Neural progenitor cell (in vitro differentiated cells): ENCODE data around the gene HMCN1.

ENCODE experiments used
- EZH2 ChIP-seq: fragments of 200-600 bp; sonication (generic); IDR thresholded peaks from 2 replicates; pipeline ENCODE4 v1.6.1; 2017; ENCODE audit warnings: antibody characterized with exemption, mild to moderate bottlenecking, moderate library complexity
- TF ChIP-seq, protein P1 (sequence below): fragments of 200-600 bp; sonication (generic); IDR thresholded peaks from 2 replicates; pipeline ENCODE4 v1.5.1; 2017; ENCODE audit warnings: antibody characterized with exemption, mild to moderate bottlenecking

- TF ChIP-seq, protein P1, sequence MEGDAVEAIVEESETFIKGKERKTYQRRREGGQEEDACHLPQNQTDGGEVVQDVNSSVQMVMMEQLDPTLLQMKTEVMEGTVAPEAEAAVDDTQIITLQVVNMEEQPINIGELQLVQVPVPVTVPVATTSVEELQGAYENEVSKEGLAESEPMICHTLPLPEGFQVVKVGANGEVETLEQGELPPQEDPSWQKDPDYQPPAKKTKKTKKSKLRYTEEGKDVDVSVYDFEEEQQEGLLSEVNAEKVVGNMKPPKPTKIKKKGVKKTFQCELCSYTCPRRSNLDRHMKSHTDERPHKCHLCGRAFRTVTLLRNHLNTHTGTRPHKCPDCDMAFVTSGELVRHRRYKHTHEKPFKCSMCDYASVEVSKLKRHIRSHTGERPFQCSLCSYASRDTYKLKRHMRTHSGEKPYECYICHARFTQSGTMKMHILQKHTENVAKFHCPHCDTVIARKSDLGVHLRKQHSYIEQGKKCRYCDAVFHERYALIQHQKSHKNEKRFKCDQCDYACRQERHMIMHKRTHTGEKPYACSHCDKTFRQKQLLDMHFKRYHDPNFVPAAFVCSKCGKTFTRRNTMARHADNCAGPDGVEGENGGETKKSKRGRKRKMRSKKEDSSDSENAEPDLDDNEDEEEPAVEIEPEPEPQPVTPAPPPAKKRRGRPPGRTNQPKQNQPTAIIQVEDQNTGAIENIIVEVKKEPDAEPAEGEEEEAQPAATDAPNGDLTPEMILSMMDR, result no peak
- no peak for TF ChIP-seq EZH2
These were observed 257.1 kb downstream of the HMCN1 start for GRCh38 chr1:185991266-185991665.
